HG03520 (cell line): ENCODE results near the gene MS4A13.
"Not testable (repeated sequence)": the region's sequence is repeated elsewhere in the genome, so short reads cannot be mapped to it uniquely, and the experiment has no call there.

Experiments
- ATAC-seq: cut with Tn5 transposase; IDR thresholded peaks from one replicate; pipeline ENCODE4 v1.9.1; 2021; ENCODE audit warnings: mild to moderate bottlenecking, moderate library complexity; ENCODE audit not compliant: unreplicated experiment

MS4A13 gene

GRCh38 chr11:60515144-60515855 lies at the start of gene MS4A13:
Gene MS4A13 (plus strand): TSS chr11:60515392. CDS start chr11:60518084, 2,692 bp downstream.
- no peak for ATAC-seq

- no peak for ATAC-seq
Measured at GRCh38 chr11:60468829-60469228, 46.4 kb upstream of the MS4A13 start.

- no peak for ATAC-seq
Measured at GRCh38 chr11:60469723-60470122, 45.5 kb upstream of the MS4A13 start.

GRCh38 chr11:60477035-60477445 lies 38.2 kb upstream of the MS4A13 start:
- ATAC-seq: peak; percentile 72

GRCh38 chr11:60482361-60482760 lies 32.8 kb upstream of the MS4A13 start:
- no peak for ATAC-seq

GRCh38 chr11:60485987-60486386 lies 29.2 kb upstream of the MS4A13 start:
- ATAC-seq: peak; percentile 99

- no peak for ATAC-seq
Measured at GRCh38 chr11:60492488-60493009, 22.6 kb upstream of the MS4A13 start, which contains the start of gene MS4A12. Gene MS4A12 (plus strand): TSS chr11:60492778. CDS start chr11:60497319, 4,541 bp downstream.

GRCh38 chr11:60493454-60493853 lies 21.7 kb upstream of the MS4A13 start:
- no peak for ATAC-seq

- no peak for ATAC-seq
Measured at GRCh38 chr11:60498399-60498798, 16.8 kb upstream of the MS4A13 start.

GRCh38 chr11:60498853-60499252 lies 16.3 kb upstream of the MS4A13 start:
- no peak for ATAC-seq

- ATAC-seq: no peak
Measured at GRCh38 chr11:60500276-60500910, 14.8 kb upstream of the MS4A13 start.

- no peak for ATAC-seq
Measured at GRCh38 chr11:60502221-60502775, 12.9 kb upstream of the MS4A13 start.

- ATAC-seq: no peak
Measured at GRCh38 chr11:60504219-60504905, 10.8 kb upstream of the MS4A13 start.

- ATAC-seq: not testable (repeated sequence)
Measured at GRCh38 chr11:60509609-60510008, 5.6 kb upstream of the MS4A13 start.

- not testable (repeated sequence) for ATAC-seq
Measured at GRCh38 chr11:60510209-60510608, 5.0 kb upstream of the MS4A13 start.

GRCh38 chr11:60511393-60511792 lies 3.8 kb upstream of the MS4A13 start:
- ATAC-seq: no peak

- ATAC-seq: no peak
Measured at GRCh38 chr11:60512651-60513225, 2.5 kb upstream of the MS4A13 start.

GRCh38 chr11:60513496-60514460 lies 1.4 kb upstream of the MS4A13 start:
- no peak for ATAC-seq

GRCh38 chr11:60528465-60528864 lies 13.3 kb downstream of the MS4A13 start:
- no peak for ATAC-seq

- ATAC-seq: peak; percentile 68
Measured at GRCh38 chr11:60528934-60529333, 13.7 kb downstream of the MS4A13 start.
